Liver (tissue), 3 donors: Measurements from ENCODE around the gene TMEM164.

Source experiments
- CTCF ChIP-seq: fragments of 150-350 bp; IDR thresholded peaks from 2 replicates; pipeline ENCODE4 v1.5.1; 2017; ENCODE audit warnings: improper control_type of control experiment, low read depth, low read length; ENCODE audit not compliant: missing input control
- FOXA1 ChIP-seq: IDR thresholded peaks from 2 replicates; pipeline ENCODE4 v1.6.1; 2016; ENCODE audit warnings: antibody characterized with exemption
- GABPA ChIP-seq, 2 donors: IDR thresholded peaks in 1 of 2; conservative IDR thresholded peaks in 1 of 2; 2 replicates each; pipeline ENCODE4 v1.6.1; 2016; ENCODE audit warnings: antibody characterized with exemption in 2 of 2, mild to moderate bottlenecking in 1 of 2, moderate library complexity in 1 of 2
- MAX ChIP-seq: IDR thresholded peaks from 2 replicates; pipeline ENCODE4 v1.6.1; 2016; ENCODE audit warnings: antibody characterized with exemption
- RAD21 ChIP-seq, 2 donors: IDR thresholded peaks; 2 replicates each; pipeline ENCODE4 v1.6.1; 2016; ENCODE audit warnings: antibody characterized with exemption in 2 of 2, mild to moderate bottlenecking in 2 of 2
- REST ChIP-seq: IDR thresholded peaks from 2 replicates; pipeline ENCODE4 v1.6.1; 2016; ENCODE audit warnings: antibody characterized with exemption, mild to moderate bottlenecking
- YY1 ChIP-seq: IDR thresholded peaks from 2 replicates; pipeline ENCODE4 v1.6.1; 2016; ENCODE audit warnings: antibody characterized with exemption, mild to moderate bottlenecking
- donor health status: healthy.
- donor health status: healthy.

GRCh38 chrX:110116066-110116980 is 113.4 kb downstream of the TMEM164 start:
- no peak for TF ChIP-seq GABPA (IDR thresholded peaks at IDR 0.05 in 1 of 2, conservative IDR thresholded peaks at IDR 0.05 in 1 of 2)
- no peak for TF ChIP-seq CTCF
- no peak for TF ChIP-seq MAX
- no peak for TF ChIP-seq RAD21 (IDR thresholded peaks at IDR 0.05)
- no peak for TF ChIP-seq REST
- TF ChIP-seq YY1 = no peak
- no peak for TF ChIP-seq FOXA1
